Hindlimb muscle (tissue), 1 donor: Measurements from ENCODE around the gene LCN1. TPM values are rescaled to one million over a fixed set of nuclear protein-coding genes. Genes with fewer than 3 reads are reported as not detected.

Experiments
- DNase-seq: peaks from one replicate; pipeline ENCODE4 v3.0.0-alpha.2; 2013
- polyA plus RNA-seq: library from polyadenylated mRNA; unstranded; fragments of 120-200 nt; gene quantifications from one replicate; pipeline ENCODE4 v1.2.1, GENCODE V29; 2013; ENCODE audit not compliant: insufficient read length

Gene LCN1
- polyA plus RNA-seq, 1 donor, result not detected

- DNase-seq, result no peak
These were observed 31.9 kb upstream of the LCN1 start for GRCh38 chr9:135489188-135489906.

GRCh38 chr9:135490166-135490870 lies 30.9 kb upstream of the LCN1 start:
- DNase-seq, result no peak

GRCh38 chr9:135490980-135491464 lies 30.2 kb upstream of the LCN1 start:
- no peak for DNase-seq

- no peak for DNase-seq
These were observed 29.5 kb upstream of the LCN1 start for GRCh38 chr9:135491764-135492163.

GRCh38 chr9:135492886-135493669 lies 28.2 kb upstream of the LCN1 start:
- DNase-seq, result no peak

- DNase-seq, result no peak
These were observed 26.3 kb upstream of the LCN1 start for GRCh38 chr9:135494791-135495559.

GRCh38 chr9:135498381-135499126 lies 22.7 kb upstream of the LCN1 start:
- DNase-seq, result no peak

- peak; percentile 90 for DNase-seq
These were observed 21.7 kb upstream of the LCN1 start for GRCh38 chr9:135499326-135500070.

GRCh38 chr9:135500071-135500524 lies 21.1 kb upstream of the LCN1 start:
- peak; percentile 53 for DNase-seq

GRCh38 chr9:135500525-135501260 lies 20.5 kb upstream of the LCN1 start, which contains the start of gene MRPS2:
Gene MRPS2, plus strand, starts transcription at chr9:135500682. Its CDS starts 29 bp downstream, at chr9:135500711.
- DNase-seq, result peak; percentile 89

GRCh38 chr9:135501261-135502167 lies 19.7 kb upstream of the LCN1 start:
- no peak for DNase-seq

GRCh38 chr9:135502168-135502872 lies 18.9 kb upstream of the LCN1 start:
- no peak for DNase-seq

- no peak for DNase-seq
These were observed 18.3 kb upstream of the LCN1 start for GRCh38 chr9:135502873-135503321.

GRCh38 chr9:135503371-135504261 lies 17.6 kb upstream of the LCN1 start:
- DNase-seq, result no peak

- DNase-seq, result no peak
These were observed 16.7 kb upstream of the LCN1 start for GRCh38 chr9:135504262-135505243.
